ENCODE data around the gene MVB12B.

GRCh38 chr9:126505697-126506346 lies 179.2 kb downstream of the MVB12B start:
- TF ChIP-seq, protein P1, sequence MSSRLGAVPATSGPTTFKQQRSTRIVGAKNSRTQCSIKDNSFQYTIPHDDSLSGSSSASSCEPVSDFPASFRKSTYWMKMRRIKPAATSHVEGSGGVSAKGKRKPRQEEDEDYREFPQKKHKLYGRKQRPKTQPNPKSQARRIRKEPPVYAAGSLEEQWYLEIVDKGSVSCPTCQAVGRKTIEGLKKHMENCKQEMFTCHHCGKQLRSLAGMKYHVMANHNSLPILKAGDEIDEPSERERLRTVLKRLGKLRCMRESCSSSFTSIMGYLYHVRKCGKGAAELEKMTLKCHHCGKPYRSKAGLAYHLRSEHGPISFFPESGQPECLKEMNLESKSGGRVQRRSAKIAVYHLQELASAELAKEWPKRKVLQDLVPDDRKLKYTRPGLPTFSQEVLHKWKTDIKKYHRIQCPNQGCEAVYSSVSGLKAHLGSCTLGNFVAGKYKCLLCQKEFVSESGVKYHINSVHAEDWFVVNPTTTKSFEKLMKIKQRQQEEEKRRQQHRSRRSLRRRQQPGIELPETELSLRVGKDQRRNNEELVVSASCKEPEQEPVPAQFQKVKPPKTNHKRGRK (CRISPR knock-in tag; IDR thresholded peaks at IDR 0.05; ENCODE audit: borderline replicate concordance): no peak
- TF ChIP-seq, protein P2, sequence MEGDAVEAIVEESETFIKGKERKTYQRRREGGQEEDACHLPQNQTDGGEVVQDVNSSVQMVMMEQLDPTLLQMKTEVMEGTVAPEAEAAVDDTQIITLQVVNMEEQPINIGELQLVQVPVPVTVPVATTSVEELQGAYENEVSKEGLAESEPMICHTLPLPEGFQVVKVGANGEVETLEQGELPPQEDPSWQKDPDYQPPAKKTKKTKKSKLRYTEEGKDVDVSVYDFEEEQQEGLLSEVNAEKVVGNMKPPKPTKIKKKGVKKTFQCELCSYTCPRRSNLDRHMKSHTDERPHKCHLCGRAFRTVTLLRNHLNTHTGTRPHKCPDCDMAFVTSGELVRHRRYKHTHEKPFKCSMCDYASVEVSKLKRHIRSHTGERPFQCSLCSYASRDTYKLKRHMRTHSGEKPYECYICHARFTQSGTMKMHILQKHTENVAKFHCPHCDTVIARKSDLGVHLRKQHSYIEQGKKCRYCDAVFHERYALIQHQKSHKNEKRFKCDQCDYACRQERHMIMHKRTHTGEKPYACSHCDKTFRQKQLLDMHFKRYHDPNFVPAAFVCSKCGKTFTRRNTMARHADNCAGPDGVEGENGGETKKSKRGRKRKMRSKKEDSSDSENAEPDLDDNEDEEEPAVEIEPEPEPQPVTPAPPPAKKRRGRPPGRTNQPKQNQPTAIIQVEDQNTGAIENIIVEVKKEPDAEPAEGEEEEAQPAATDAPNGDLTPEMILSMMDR (IDR thresholded peaks at IDR 0.05): no peak
- TF ChIP-seq, protein P3, sequence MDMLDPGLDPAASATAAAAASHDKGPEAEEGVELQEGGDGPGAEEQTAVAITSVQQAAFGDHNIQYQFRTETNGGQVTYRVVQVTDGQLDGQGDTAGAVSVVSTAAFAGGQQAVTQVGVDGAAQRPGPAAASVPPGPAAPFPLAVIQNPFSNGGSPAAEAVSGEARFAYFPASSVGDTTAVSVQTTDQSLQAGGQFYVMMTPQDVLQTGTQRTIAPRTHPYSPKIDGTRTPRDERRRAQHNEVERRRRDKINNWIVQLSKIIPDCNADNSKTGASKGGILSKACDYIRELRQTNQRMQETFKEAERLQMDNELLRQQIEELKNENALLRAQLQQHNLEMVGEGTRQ (CRISPR knock-in tag; IDR thresholded peaks at IDR 0.05): no peak
- TF ChIP-seq ATF1 (CRISPR knock-in tag; IDR thresholded peaks at IDR 0.05) (no peak), CREB1 (CRISPR knock-in tag; IDR thresholded peaks at IDR 0.05) (no peak), CDX4 (CRISPR knock-in tag; IDR thresholded peaks at IDR 0.05; ENCODE audit: borderline replicate concordance) (no peak), FOXP1 (CRISPR knock-in tag; IDR thresholded peaks at IDR 0.05; ENCODE audit: borderline replicate concordance) (no peak), JUN (CRISPR knock-in tag; IDR thresholded peaks at IDR 0.05) (no peak)

All from WTC11 (cell line).